HEK293 (cell line): ENCODE measurements around the gene SLBP.

ENCODE experiments used
- CTCF ChIA-PET: fragments of 350-600 bp; formaldehyde crosslinking; extraction: SDS; loops from one replicate; lab custom pipeline; 2021; ENCODE audit warnings: antibody characterized with exemption; lab: Yijun Ruan, JAX
- POLR2A ChIA-PET: fragments of 300-600 bp; formaldehyde crosslinking; extraction: SDS; loops from one replicate; lab custom pipeline; 2020; ENCODE audit warnings: antibody characterized with exemption, inconsistent platforms; lab: Yijun Ruan, JAX
- H3K27ac ChIP-seq: fragments of 200-500 bp; sonication (Bioruptor generic); 2 replicates; pipeline ENCODE4 v1.5.1; 2014; ENCODE audit warnings: low read depth, low read length, control low read depth, inconsistent platforms; ENCODE audit errors: extremely low read depth
- H3K36me3 ChIP-seq, 2 experiments: fragments of 200-500 bp in 1 of 2; sonication (Bioruptor generic) in 1 of 2; 1 replicate in 1 of 2; 2 replicates in 1 of 2; pipeline ENCODE4 v1.5.1; 2014 to 2017; ENCODE audit warnings: inconsistent platforms in 2 of 2, low read length in 2 of 2; ENCODE audit not compliant: control insufficient read depth in 2 of 2, insufficient read depth in 1 of 2
- H3K4me1 ChIP-seq: fragments of 200-500 bp; sonication (Bioruptor generic); 2 replicates; pipeline ENCODE4 v1.5.1; 2014; ENCODE audit warnings: mild to moderate bottlenecking, low read length, inconsistent platforms; ENCODE audit not compliant: control insufficient read depth, insufficient read depth
- H3K4me3 ChIP-seq: 2 replicates; pipeline ENCODE4 v1.5.1; 2011; ENCODE audit warnings: low read depth, mild to moderate bottlenecking, control low read depth, low read length, moderate library complexity
- H3K9me3 ChIP-seq: fragments of 200-500 bp; sonication (Bioruptor generic); 2 replicates; pipeline ENCODE4 v1.5.1; 2014; ENCODE audit warnings: low read depth, low read length, inconsistent platforms; ENCODE audit not compliant: control insufficient read depth, insufficient read depth
- BCL11A ChIP-seq: fragments of 450-650 bp; formaldehyde crosslinking; IDR thresholded peaks from 2 replicates; pipeline ENCODE4 v1.5.1; 2016; ENCODE audit warnings: low read depth, missing biosample characterization, missing genetic modification characterization
- CTCF ChIP-seq: fragments of 450-650 bp; formaldehyde crosslinking; IDR thresholded peaks from 2 replicates; pipeline ENCODE4 v1.5.1; 2016; ENCODE audit warnings: missing biosample characterization, missing genetic modification characterization
- KLF7 ChIP-seq: fragments of 450-650 bp; formaldehyde crosslinking; IDR thresholded peaks from 2 replicates; pipeline ENCODE4 v1.5.1; 2016; ENCODE audit warnings: missing biosample characterization, missing genetic modification characterization, borderline replicate concordance
- OVOL3 ChIP-seq: fragments of 450-650 bp; formaldehyde crosslinking; IDR thresholded peaks from 2 replicates; pipeline ENCODE4 v1.5.1; 2016; ENCODE audit warnings: missing biosample characterization, missing genetic modification characterization
- PRDM2 ChIP-seq: fragments of 450-650 bp; formaldehyde crosslinking; IDR thresholded peaks from 2 replicates; pipeline ENCODE4 v1.5.1; 2016; ENCODE audit warnings: missing biosample characterization, missing genetic modification characterization, borderline replicate concordance
- REPIN1 ChIP-seq: fragments of 450-650 bp; formaldehyde crosslinking; IDR thresholded peaks from 2 replicates; pipeline ENCODE4 v1.5.1; 2017; ENCODE audit warnings: missing biosample characterization, missing genetic modification characterization, low read depth
- SCRT1 ChIP-seq: fragments of 450-650 bp; formaldehyde crosslinking; IDR thresholded peaks from 2 replicates; pipeline ENCODE4 v1.5.1; 2016; ENCODE audit warnings: missing biosample characterization, missing genetic modification characterization, borderline replicate concordance
- SCRT2 ChIP-seq: fragments of 450-650 bp; formaldehyde crosslinking; IDR thresholded peaks from 2 replicates; pipeline ENCODE4 v1.5.1; 2016; ENCODE audit warnings: missing biosample characterization, missing genetic modification characterization
- YY2 ChIP-seq: fragments of 450-650 bp; formaldehyde crosslinking; IDR thresholded peaks from 2 replicates; pipeline ENCODE4 v1.5.1; 2016; ENCODE audit warnings: missing biosample characterization, missing genetic modification characterization
- ZBTB17 ChIP-seq: fragments of 450-650 bp; formaldehyde crosslinking; IDR thresholded peaks from 2 replicates; pipeline ENCODE4 v1.5.1; 2016; ENCODE audit warnings: missing biosample characterization, missing genetic modification characterization
- ZBTB20 ChIP-seq: fragments of 450-650 bp; formaldehyde crosslinking; IDR thresholded peaks from 2 replicates; pipeline ENCODE4 v1.5.1; 2016; ENCODE audit warnings: missing biosample characterization, missing genetic modification characterization
- ZFHX2 ChIP-seq: fragments of 450-650 bp; formaldehyde crosslinking; conservative IDR thresholded peaks from 2 replicates; pipeline ENCODE4 v1.5.1; 2016; ENCODE audit warnings: missing biosample characterization, missing genetic modification characterization
- ZNF157 ChIP-seq: fragments of 450-650 bp; formaldehyde crosslinking; IDR thresholded peaks from 2 replicates; pipeline ENCODE4 v1.5.1; 2016; ENCODE audit warnings: missing biosample characterization, missing genetic modification characterization
- ZNF335 ChIP-seq: fragments of 450-650 bp; formaldehyde crosslinking; conservative IDR thresholded peaks from 2 replicates; pipeline ENCODE4 v1.5.1; 2016; ENCODE audit warnings: missing biosample characterization, missing genetic modification characterization
- ZNF394 ChIP-seq: fragments of 450-650 bp; formaldehyde crosslinking; IDR thresholded peaks from 2 replicates; pipeline ENCODE4 v1.5.1; 2016; ENCODE audit warnings: missing biosample characterization, missing genetic modification characterization, mild to moderate bottlenecking, moderate library complexity, borderline replicate concordance
- ZNF660 ChIP-seq: fragments of 450-650 bp; IDR thresholded peaks from 2 replicates; pipeline ENCODE4 v1.5.1; 2018; ENCODE audit warnings: missing biosample characterization, mild to moderate bottlenecking, missing genetic modification characterization
- ZNF76 ChIP-seq: fragments of 450-650 bp; formaldehyde crosslinking; IDR thresholded peaks from 2 replicates; pipeline ENCODE4; 2016; ENCODE audit warnings: low read depth, missing biosample characterization, missing genetic modification characterization, borderline replicate concordance
- ZNF785 ChIP-seq: fragments of 450-650 bp; formaldehyde crosslinking; IDR thresholded peaks from 2 replicates; pipeline ENCODE4 v1.5.1; 2016; ENCODE audit warnings: missing biosample characterization, missing genetic modification characterization
- ZNF830 ChIP-seq: fragments of 450-650 bp; IDR thresholded peaks from 2 replicates; pipeline ENCODE4 v1.5.0; 2018; ENCODE audit warnings: missing biosample characterization, missing genetic modification characterization, low read depth, mild to moderate bottlenecking, moderate library complexity
- ZSCAN5A ChIP-seq: fragments of 450-650 bp; formaldehyde crosslinking; IDR thresholded peaks from 2 replicates; pipeline ENCODE4 v1.5.1; 2016; ENCODE audit warnings: missing biosample characterization, missing genetic modification characterization

SLBP gene

GRCh38 chr4:1722551-1723118 lies 10.5 kb upstream of the SLBP start:
- H3K4me1 ChIP-seq, result no peaks in the 10 kb centered on the region
- POLR2A ChIA-PET, result interaction anchor here (3.4 kb wide), 1 partner anchor 11 kb away, joined by 44 read pairs; the partner anchor contains the start of gene SLBP
- TF ChIP-seq ZNF394 (tag by site-specific recombination), result no peak
- TF ChIP-seq REPIN1, result no peak
- no peak for TF ChIP-seq OVOL3 (tag by site-specific recombination)
- TF ChIP-seq BCL11A (tag by site-specific recombination), result no peak
- TF ChIP-seq ZNF660 (tag by site-specific recombination), result no peak
- no peak for TF ChIP-seq ZNF785 (tag by site-specific recombination)
- no peak for TF ChIP-seq ZBTB20 (tag by site-specific recombination)
- no peak for TF ChIP-seq ZNF76 (tag by site-specific recombination)
- no peak for TF ChIP-seq KLF7 (tag by site-specific recombination)
- TF ChIP-seq ZNF335 (tag by site-specific recombination), result no peak
- TF ChIP-seq CTCF (tag by site-specific recombination), result no peak
- no peak for TF ChIP-seq ZNF830 (tag by site-specific recombination)
- peak; percentile 91 for TF ChIP-seq SCRT1 (tag by site-specific recombination)
- TF ChIP-seq SCRT2, result peak; percentile 98
- TF ChIP-seq ZNF157 (tag by site-specific recombination), result no peak
- peak; percentile 41 for TF ChIP-seq ZFHX2
- TF ChIP-seq PRDM2 (tag by site-specific recombination), result no peak
- no peak for TF ChIP-seq ZSCAN5A (tag by site-specific recombination)
- no peak for TF ChIP-seq YY2
- TF ChIP-seq ZBTB17, result 0 out of 2 replicates have a peak, but pooled peaks have one; percentile 52
- H3K4me3 ChIP-seq, result peak overlapping the region; percentile 74
- CTCF ChIA-PET, result interaction anchor here (0.7 to 1.0 kb wide), 3 partner anchors 29 to 173 kb away, joined by 3 to 10 read pairs (median 9); no protein-coding TSS in a partner anchor
- H3K36me3 ChIP-seq, result peaks cover 12 to 65% of the 10 kb centered on the region in 2 experiments; a peak in 2 of 3 replicates
- H3K27ac ChIP-seq, result peak overlapping the region; percentile 53; the same call in 1 of the 2 replicates
- no peaks in the 10 kb centered on the region for H3K9me3 ChIP-seq
